ENCODE results near the gene RNF38.
"Not testable (repeated sequence)": the region's sequence is repeated elsewhere in the genome, so short reads cannot be mapped to it uniquely, and the experiment has no call there.

RNF38 gene

DNA sequence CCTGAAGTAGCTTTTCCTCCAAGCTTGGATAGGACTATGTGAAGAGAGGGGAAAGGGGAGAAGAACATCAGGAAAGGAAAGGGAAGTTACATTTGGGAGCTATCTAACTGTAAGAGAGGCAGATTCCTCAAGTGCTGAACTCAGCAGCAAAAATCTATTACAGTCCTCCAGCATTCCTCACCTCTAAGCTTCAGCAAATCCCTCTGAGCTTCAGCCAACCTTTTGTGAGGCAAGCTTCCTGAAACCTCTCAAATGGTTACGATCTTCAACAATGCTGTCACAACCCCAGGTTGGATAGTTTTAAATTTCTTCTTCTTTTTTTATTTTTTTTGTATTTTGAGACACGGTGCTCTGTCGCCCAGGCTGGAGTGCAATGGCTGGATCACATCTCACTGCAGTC lies 2.5 kb upstream of the RNF38 start:
- FAIRE-seq, result no peak

DNA sequence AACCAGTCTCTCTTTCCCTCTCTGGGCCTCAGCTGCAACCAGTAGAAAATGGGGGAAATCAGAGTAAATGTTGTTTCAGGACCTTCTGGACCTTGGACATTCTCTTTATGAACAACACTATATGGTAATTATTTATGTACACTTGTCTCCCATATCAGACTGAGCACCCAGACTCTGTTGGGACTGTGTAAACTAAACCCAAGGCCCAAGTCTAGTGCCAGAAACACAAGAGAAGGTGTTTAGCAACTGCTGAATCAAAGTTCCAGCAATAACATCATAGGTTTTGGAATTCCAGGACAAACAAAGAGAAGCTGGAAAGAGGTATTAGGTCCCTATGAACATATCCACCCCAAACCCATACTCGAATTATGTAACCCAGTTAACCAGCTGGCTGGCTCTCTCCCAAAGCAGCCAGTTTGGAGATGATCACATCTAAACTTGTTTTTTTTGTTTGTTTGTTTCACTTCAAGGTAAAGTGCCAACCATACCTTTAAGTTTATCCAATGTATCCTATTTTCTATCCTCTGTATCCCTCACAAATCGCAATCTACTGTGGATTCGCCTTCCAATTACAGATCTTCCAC lies 1.9 kb upstream of the RNF38 start:
- no peak for FAIRE-seq

DNA sequence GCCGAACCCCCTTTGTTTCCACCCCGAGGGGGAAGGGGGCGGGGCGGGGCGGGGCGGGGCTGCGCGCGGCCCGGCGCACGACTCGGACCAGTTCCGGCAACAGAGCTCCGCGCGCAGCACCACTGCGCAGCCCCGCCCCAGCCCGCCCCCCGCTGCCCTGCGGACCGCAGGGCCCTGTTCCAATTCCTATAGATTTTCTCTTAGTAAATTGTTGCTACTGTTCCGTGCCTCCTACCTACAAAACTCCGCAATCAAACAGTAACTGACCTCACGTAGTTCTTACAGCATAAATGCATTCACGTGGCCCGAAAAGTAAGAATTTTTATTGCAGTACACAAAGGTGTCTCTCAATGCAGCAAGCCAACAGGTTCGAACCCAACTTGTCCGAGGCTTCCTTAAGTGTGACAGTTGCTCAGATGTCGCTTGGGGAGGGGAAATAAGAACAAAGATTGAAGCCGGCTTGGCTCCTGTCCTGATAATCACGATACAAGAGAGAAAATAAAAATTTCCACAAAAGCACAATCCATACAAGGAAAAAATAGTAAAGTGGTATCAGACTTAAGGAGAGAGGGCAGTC lies 1.2 kb upstream of the RNF38 start:
- no peak for FAIRE-seq

DNA sequence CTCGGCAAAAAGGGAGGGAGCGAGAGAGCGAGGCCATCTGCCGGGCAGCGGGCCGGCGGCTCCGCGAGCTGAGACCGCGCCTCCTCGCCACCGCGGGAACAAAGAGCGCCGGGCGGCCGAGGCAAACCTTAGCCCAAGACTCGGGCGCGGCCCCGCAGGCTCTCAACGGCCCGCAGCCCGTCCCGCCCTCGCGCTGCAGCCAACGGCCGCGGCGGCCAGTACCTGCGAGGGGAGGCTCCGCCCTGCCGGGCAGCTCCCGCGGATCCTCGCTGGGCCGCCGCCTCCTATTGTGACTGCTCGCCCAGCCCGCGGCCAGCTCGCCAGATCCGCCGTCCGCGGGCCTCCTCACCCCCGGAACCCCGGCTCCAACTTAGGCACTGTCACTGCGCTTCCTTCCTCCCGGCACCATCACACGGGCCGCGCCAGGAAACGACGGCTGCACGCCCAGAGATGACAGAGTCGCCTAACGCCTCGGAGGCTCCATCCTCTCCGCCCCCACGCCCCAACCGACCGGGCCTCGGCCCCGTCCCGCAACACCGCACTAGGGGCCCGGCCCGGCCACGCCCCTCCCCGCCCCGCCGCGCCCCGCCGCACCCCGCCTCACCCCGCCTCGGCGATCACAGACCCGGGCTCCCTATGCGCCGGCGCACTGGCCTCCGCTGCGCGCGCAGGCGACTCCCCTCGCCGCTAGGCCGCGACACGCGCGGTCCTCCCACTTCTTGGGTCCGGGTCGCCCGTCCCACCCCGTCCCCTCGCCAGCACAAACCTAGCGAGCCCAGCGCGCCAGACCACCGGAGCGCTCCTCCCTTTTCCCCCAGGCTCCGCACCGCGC lies 479 bp upstream of the RNF38 start:
- FAIRE-seq, result no peak

DNA sequence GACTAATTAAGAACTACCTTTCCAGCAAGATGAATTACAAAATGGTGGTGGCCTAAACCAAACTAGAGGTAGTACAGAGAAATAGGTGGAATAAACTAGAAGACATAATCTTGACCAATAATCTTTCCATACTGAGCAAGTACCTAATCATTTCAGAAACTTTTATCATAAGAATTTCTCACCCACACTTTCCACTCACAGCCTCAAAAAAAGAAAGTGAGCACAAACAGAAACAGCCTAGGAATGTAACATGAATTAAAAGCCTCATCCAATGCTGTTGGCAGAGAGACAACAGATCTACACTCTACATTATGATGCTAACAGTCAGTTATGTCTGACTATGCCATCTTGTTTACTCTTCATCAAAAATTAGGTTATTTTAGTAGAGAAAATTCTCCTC lies 1.3 kb downstream of the RNF38 start:
- no peak for FAIRE-seq

DNA sequence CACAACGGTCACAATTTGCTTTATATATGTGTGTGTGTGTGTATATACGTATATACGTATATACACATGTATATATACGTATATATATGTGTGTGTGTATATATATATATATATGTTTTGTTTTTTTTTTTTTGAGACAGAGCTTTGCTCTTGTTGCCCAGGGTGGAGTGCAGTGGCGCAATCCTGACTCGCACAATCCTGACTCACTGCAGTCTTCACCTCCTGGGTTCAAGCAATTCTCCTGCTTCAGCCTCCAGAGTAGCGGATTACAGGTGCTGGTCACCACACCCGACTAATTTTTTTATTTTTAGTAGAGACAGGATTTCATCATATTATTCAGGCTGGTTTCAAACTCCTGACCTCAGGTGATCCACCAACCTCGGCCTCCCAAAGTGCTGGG lies 3.1 kb downstream of the RNF38 start:
- no peak for FAIRE-seq

DNA sequence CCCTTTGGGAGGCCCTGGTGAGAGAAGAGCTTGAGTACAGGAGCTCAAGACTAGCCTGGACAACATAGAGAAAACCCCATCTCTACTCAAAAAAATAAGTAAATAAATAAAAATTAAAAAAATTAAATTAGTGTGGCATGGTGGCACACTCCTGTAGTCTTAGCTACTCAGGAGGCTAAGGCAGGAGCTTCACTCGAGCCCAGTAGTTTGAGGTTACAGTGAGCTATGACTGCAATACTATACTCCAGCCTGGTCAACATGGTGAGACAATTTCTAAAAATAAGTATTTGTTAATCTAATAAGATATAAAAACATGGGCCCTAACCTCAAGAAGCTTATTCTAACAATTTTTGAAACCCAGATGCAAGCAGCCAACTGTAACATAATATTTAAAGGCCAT lies 7.6 kb downstream of the RNF38 start:
- FAIRE-seq, result no peak

DNA sequence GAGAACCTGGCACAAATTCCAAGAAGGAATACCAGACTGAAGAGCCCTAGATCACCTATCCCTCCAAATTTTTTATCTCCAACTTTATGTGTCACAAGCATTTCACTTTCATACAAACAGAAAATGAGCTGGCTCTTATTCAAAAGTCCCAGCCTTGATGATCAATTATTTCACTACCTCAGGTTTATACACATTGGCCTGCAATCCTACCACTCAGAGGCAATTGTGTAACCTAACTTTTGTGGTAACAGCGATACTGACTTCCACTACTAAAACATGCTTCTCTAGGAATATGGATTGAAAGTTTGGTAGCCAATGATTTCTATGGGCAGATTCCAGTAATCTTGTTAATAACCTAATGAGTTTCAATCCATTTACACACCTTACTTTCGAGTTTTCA lies 10.5 kb downstream of the RNF38 start:
- no peak for FAIRE-seq

DNA sequence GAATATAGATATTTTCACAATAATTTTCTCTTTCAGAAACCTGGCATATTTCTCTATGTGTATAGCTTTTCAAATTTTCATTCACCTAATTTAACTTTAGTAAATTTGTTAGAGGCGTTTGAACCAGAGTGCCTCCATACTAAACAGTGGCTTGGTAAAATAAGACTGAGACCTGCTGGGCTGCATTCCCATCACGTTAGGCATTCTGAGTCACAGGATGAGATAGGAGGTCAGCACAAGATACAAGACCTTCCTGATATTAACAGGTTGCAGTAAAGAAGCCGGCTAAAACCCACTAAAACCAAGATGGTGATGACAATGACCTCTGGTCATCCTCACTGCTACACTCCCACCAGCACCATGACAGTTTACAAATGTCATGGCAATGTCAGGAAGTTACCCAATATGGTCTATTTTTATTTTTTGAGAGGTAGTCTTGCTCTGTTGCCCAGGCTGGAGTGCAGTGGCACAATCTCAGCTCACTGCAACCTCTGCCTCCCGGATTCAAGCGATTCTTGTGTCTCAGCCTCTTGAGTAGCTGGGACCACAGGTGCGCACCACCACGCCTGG lies 13.6 kb downstream of the RNF38 start:
- FAIRE-seq, result not testable (repeated sequence)

DNA sequence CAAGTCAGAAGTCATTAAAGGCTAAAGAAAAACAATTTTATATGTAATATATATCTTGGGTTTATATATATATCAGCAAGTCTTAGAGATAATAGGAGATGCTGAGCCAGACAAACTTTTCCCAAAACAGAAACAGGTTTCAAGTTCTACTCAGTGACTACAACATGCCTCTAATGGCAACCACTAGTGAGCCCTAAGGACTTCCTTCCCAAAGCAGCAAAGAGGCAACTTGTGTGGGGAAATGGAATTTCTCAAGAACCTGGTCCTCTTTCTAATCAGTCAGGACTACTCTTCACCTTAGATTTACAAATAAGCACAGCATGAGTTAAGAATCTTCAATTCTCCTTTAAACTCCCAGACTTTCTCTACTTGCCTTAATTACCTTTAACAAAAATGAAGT lies 17.6 kb downstream of the RNF38 start:
- FAIRE-seq, result no peak

DNA sequence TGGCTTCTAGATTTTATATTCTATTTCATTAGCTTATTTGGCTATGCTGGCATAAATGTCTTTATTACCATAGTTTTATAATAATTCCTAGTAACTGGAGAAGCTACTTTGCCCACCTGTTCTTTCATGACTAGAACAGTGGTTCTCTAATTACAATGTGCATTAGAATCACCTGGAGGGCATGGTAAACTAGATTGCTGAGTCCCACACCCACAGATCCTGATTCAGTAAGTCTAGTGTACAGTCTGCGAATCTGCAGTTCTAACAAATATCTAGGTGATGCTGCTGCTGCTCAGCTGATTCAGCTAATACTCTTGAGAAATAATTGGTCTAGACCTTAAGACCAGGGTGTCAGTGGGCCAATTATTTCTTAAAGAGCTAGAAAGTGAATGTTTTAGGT lies 35.5 kb downstream of the RNF38 start:
- no peak for FAIRE-seq

DNA sequence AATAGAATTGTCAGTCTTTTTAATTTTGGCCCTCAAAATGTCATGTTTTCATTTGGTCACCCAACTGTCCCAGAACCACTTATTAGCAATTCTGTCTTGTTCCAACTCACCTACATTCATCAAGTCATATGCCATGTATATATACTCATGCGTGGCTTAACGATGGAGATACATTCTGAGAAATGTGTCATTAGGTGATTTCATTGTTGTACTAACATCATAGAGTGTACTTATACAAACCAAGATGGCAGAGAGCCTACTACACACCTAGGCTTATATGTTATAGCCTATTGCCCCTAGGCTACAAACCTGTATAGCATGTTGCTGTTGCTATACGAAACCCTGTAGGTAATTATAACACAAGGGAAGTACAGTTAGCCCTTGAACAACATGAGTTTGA lies 36.6 kb downstream of the RNF38 start:
- FAIRE-seq, result no peak

DNA sequence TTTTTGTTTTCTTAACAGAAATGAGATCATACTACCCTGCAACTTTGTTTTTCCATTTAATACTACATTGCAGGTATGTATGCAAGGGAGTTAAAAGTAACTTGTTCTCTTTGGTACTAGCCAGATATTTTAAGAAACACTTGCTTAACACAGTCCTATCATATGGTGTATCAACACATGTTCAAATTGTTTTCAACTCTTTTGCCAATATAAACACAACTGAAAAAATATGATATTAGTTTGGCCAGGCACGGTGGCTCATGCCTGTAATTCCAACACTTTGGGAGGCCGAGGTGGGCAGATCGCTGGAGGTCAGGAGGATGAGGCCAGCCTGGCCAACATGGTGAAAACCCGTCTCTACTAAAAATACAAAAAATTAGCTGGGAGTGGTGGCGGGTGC lies 41.6 kb downstream of the RNF38 start:
- FAIRE-seq, result no peak

DNA sequence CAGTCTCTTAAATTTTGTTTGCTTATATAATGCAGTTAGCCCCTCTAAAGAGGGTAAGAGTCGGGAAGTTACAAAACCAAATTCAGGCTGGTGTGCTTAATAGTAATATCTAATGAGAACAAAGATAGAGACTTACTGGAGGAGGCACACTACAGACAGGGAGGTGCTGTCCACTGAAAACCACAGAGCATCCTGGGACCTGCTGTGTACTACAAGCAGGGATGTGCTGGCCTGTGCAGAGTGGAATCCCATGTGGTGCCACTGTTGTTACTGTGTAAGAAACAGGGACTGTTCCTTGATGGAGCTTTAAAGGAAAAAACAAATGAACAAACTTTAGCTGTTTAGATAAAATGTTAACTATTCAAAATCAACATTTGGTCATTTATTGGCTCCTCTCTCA lies 42.4 kb downstream of the RNF38 start:
- no peak for FAIRE-seq

DNA sequence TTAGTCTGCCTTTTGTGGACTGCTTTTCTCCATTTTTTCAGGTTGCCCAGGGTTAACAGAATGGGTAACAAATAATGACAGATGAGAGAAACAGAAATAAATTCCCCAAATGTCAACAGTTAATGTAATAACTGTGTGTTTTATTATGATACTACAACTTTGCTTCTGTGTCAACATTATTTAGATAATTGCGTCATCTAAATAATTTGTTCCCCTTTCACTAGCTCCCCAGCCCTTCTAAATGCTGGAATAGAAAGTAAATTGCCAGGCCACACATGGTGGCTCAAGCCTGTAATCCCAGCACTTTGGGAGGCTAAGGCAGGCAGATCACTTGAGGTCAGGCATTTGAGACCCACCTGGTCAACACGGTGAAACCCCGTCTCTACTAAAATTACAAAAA lies 53.5 kb downstream of the RNF38 start:
- FAIRE-seq, result no peak

DNA sequence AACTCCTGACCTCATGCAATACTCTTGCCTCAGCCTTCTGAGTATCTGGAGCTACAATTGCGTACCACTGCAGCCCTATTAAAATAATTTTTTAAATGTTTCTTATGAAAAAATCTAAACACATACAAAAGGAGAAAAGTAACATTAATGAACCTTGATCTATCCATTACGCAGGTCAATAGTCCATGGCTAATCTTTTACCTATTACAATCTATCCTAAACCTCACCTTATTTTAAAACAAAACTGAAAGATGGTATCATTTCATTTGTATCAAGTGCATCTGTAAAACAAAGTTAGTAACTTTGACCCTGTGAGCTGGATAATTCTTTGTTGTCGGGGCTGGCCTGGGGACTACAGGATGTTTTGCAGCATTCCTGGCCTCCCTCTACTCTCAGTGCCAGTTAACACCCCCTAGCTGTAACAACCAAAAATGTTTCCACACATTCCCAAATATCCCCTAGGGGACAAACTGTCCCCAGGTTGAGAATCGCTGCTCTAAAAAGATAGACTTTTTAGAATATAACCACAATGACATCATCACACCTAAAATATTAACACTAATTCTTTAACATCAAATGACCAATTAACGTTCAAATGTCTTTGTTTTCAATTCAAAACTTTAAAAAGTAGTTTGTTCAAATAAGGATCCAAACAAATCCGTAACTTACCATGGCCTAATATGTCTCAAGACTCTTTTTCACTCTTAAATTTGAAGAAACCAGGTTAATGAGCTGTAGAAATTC lies 54.8 kb downstream of the RNF38 start:
- FAIRE-seq, result no peak

DNA sequence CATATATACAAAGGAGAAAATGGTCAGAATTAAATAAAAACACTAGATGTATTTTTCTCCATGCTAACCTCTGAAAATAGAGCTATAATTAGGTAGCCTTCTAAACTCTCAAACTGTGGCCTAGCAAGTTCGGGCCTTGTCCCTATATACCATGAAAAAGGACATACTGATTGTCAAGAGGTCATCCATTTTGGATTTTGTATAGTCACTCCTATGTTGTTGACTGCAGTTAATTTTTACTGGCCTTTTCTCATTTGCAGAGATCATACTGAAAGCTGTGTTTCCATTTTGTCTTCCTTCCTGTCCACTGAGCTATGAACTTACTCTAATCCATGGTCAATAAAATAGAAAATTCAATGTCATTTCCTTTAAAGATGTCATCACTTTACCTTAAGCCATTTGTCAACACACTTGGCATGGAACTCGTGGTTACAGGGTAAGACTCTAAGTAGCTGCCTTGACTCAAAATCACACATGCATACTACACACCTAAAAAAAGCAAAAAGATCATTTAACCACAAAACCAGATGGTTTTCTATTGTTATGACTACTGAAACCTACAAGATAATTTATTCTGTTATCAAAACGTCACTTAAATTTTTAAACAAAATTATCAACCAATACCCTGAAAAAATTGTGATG lies 58.0 kb downstream of the RNF38 start:
- no peak for FAIRE-seq

DNA sequence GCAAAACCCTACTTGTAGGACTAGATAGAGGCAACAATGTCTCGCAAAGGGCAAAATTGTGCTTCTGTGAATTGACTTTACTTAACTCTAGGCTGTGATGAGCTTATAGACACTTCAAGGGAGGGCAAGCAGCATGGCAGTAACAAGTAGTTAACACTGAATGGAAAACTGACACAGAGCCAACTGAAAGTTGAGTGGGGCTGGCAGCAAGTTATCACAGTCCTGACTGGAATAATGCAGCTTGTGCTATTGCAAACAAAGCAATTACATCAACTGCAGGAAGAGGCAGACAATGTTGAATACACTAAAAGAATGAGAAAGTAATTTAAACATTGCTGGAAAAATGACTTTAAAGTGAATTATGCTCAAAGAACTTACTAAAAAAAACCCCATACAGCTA lies 62.2 kb downstream of the RNF38 start:
- no peak for FAIRE-seq

DNA sequence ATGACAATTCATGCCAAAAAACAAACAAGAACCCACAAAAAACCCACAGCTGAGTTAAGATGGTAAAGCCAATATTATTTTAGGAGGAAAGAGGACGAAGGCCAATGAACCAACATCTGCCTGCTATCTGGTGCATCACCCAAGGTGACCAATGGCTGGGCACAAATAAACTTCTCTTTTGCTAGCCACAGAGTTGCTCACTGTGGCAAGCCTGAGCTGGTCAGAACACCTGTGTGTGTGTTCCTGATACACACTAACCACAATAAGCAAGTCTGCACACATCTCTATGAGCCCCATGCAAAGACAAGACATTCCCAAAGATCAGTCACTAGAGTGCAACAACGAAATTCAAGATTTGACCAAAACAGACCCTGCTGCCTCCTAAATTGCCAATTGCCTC lies 63.1 kb downstream of the RNF38 start:
- FAIRE-seq, result no peak

DNA sequence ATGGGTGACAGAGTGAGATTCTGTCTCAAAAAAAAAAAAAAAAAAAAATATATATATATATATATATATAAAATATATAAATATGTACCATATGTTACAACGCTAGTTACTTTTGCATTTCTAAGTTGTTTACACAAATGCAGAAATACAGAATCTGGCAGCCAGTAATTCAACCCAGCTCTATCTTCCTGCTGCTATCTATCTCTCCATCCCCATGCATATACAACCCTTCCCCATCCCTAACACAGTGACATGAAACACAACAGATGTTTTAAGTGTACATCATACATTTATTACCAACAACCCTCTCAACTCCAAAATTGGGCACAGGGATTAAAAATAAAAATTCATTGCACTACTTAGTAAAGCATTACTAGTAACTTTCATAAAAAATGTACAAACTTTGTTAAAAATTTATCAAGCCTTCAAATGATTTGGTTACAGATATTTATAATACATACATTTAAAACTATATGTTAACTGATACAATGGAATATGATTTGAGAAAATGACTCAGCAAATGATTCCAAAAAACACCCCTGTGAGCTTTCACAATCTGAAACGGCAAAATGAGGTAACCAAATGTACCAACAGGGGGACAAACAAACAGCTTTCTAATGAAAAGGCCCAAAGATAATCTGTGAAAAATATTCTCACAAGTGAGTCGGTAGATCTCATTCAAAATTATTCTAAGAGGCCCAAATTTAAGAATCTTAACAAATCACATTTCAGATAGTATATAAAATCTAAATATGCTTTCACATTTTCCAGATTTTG lies 63.8 kb downstream of the RNF38 start:
- no peak for FAIRE-seq

DNA sequence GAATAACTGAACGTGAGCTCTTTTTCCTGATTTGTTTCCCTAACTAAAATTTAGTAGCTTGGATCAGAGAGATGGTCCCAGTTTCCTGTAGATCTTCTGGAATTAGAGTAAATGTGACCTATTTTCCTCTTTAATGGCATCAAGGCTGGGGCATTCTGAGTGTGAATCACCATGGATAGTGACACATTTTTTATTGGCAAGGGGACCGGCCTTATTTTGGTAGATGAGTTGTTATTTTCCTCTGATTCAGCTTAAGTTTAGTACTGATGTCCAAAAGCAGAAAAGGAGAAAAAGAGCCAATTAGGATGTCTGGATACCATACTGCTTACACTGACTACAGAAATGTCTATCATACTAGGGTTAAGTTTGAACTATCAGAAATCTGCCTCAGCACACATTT lies 68.1 kb downstream of the RNF38 start:
- no peak for FAIRE-seq

DNA sequence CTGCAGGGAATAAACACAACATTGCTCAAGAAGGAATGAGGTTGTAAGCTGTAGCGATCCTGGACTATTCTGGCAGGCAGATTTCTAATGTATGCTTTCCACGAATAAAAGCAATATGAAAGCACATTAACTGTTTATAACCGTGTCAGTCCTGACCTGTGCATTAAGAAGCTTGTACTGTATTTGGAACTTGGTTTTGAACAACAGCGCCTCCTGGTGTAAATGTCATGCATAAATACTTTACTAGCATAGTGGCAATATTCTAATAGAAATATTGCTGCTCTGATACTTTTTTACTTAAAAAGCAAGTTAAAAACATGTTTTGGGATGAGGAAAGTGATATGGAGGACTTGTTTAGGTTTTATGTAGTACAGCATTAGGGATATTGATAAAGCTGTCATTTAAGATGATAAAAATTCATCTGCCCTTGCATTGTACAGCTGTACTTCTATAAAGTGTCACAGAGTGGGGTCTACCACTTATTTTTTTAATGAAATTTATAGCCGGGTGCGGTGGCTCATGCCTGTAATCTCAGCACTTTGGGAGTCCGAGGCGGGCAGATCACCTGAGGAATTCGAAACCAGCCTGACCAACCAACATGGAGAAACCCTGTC lies 71.2 kb downstream of the RNF38 start:
- peak; percentile 83 for FAIRE-seq

Data from TTC549 (cell line).